H1 (cell line): Measurements from ENCODE around the gene PHKG2. TPM values are rescaled to one million over a fixed set of nuclear protein-coding genes. Genes with fewer than 3 reads are reported as not detected.

ENCODE experiments used
- CBX5 ChIP-seq: fragments of 300-800, 300-1000 bp; sonication (generic); IDR thresholded peaks from 2 replicates; pipeline ENCODE4 v1.7.1; 2016; ENCODE audit warnings: antibody characterized with exemption, low read length, low read depth
- JUN ChIP-seq: IDR thresholded peaks from 2 replicates; pipeline ENCODE4 v1.6.1; 2011; ENCODE audit warnings: low read depth, mild to moderate bottlenecking, improper control_type of control experiment, low read length
- KDM1A ChIP-seq: fragments of 200-600, 300-600 bp; sonication (generic); IDR thresholded peaks from 2 replicates; pipeline ENCODE4 v1.7.1; 2016; ENCODE audit warnings: mild to moderate bottlenecking, low read length, borderline replicate concordance
- POLR2A ChIP-seq, 2 experiments: IDR thresholded peaks; 1 replicate in 1 of 2; 2 replicates in 1 of 2; pipeline ENCODE4 v1.6.1; 2011; ENCODE audit warnings: low read depth in 2 of 2, low read length in 2 of 2, mild to moderate bottlenecking in 2 of 2; ENCODE audit errors: control extremely low read depth in 1 of 2
- SIN3A ChIP-seq, 2 experiments: IDR thresholded peaks in 1 of 2; conservative IDR thresholded peaks in 1 of 2; 2 replicates each; pipeline ENCODE4 v1.6.1; 2011 to 2012; ENCODE audit warnings: low read length in 2 of 2, improper control_type of control experiment in 1 of 2, low read depth in 1 of 2, mild to moderate bottlenecking in 1 of 2
- TEAD4 ChIP-seq: IDR thresholded peaks from 2 replicates; pipeline ENCODE4 v1.6.1; 2012; ENCODE audit warnings: low read depth, low read length, inconsistent platforms, mixed read lengths
- USF2 ChIP-seq: IDR thresholded peaks from 2 replicates; pipeline ENCODE4 v1.6.1; 2011; ENCODE audit warnings: low read length, improper control_type of control experiment
- polyA plus RNA-seq, 7 experiments: library from polyadenylated mRNA; depleted of rRNA in 3 of 7; stranded (reverse) in 5 of 7; unstranded in 2 of 7; fragments of >200 nt in 5 of 7; fragments of 200-250 nt in 2 of 7; gene quantifications; 1 replicate in 5 of 7; 2 replicates in 1 of 7; 4 replicates in 1 of 7; pipeline versions ENCODE4 v1.2.1 to v1.2.3, GENCODE V29; 2011 to 2013; ENCODE audit warnings: missing spikeins in 2 of 7, mixed read lengths in 2 of 7
- total RNA-seq: library from RNA; stranded (reverse); fragmentation: NEBNext Ultra II Directional; extraction: Animal tissue kit (Norgen Biotek cat#: 25700); gene quantifications from 2 replicates; pipeline ENCODE4 v1.2.1, GENCODE V29; 2021

The PHKG2 gene
- total and polyA plus RNA-seq, 2 of the 8 experiments (the other 6 are each of a cell fraction or from before 2014, with no cell fraction given): 36.0 to 53.4 TPM

- TF ChIP-seq USF2 (no peak), TEAD4 (no peak), POLR2A (IDR thresholded peaks at IDR 0.05; ENCODE audit: control extremely low read depth in 1 of 2, low read depth in 2 of 2, low read length in 2 of 2) (no peak), JUN (no peak), SIN3A (conservative IDR thresholded peaks at IDR 0.05 in 1 of 2, IDR thresholded peaks at IDR 0.05 in 1 of 2; ENCODE audit: low read depth in 1 of 2, low read length in 2 of 2) (no peak), KDM1A (no peak), CBX5 (no peak)
Observed at GRCh38 chr16:30764816-30765465, 16.7 kb downstream of the PHKG2 start (continued).
